ENCODE results near the gene PNKD. TPM values are rescaled to one million over a fixed set of nuclear protein-coding genes. Genes with fewer than 3 reads are reported as not detected.
A peak's percentile ranks its signal among the peaks of the same experiment; 100 is the strongest.

PNKD gene
- total and polyA plus RNA-seq, 8 donors: 17.2 to 89.1 (median 23.0) TPM

DNA sequence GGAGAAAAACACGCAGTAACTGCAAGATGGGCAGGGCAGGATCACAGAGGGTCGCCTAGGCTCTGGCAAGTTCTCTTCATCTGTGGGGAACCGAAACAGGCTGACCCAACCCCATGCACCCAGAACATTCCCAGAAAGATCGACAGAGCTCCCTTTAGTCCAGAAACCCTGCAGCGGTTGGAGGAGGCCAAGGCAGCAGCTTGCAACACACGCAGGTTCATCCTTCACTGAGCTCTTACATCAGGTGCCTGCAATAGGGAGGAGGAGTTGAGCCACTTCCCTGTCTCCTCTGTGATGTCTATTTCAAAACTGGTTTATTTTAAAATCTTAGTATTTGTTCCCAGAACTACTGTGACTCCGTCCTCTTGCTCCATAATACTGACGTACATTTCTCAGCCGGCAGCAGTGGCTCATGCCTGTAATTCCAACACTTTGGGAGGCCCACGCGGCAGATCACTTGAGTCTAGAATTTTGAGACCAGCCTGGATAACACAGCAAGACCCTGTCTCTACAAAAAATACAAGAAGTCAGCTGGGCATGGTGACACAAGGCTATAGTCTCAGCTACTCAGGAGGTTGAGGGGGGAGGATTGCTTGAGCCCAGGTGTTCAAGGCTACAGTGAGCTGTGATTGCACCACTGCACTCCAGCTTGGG is 100.2 kb downstream of the PNKD start:
- no peaks in the 10 kb centered on the region for H3K36me3 ChIP-seq
- H3K4me1 ChIP-seq: peaks cover 0 to 3% (median 0%) of the 10 kb centered on the region in 3 donors
- H3K4me3 ChIP-seq: no peak overlapping the region
- WGBS, 2 donors: 77 to 82% methylated on average over 11 of the region's 11 CpGs
- H3K27me3 ChIP-seq: no peaks in the 10 kb centered on the region
- peak in 1 of 6 donors; percentile 47 for DNase-seq
- TF ChIP-seq CTCF (IDR thresholded peaks at IDR 0.05): no peak
- intact Hi-C loops (cut with DNase I): no loop called here
- H3K9me3 ChIP-seq: no peaks in the 10 kb centered on the region
- ATAC-seq: peak in 2 of 4 donors; percentile 9 to 24
- peak overlapping the region in 2 of 4 donors; percentile 57 to 95 for H3K27ac ChIP-seq
- no peak for FAIRE-seq

- H3K4me1 ChIP-seq: peaks cover 0 to 3% (median 0%) of the 10 kb centered on the region in 3 donors
- intact Hi-C loops (cut with DNase I): no loop called here
- H3K27me3 ChIP-seq: no peaks in the 10 kb centered on the region
- H3K36me3 ChIP-seq: no peaks in the 10 kb centered on the region
- no peak for FAIRE-seq
- peak overlapping the region in 1 of 4 donors; percentile 95 for H3K27ac ChIP-seq
- H3K9me3 ChIP-seq: no peaks in the 10 kb centered on the region
- no peak overlapping the region for H3K4me3 ChIP-seq
- no peak for ATAC-seq
- DNase-seq: no peak
- TF ChIP-seq CTCF (IDR thresholded peaks at IDR 0.05): no peak
These were observed 101.6 kb downstream of the PNKD start for GRCh38 chr2:218371983-218372350.

DNA sequence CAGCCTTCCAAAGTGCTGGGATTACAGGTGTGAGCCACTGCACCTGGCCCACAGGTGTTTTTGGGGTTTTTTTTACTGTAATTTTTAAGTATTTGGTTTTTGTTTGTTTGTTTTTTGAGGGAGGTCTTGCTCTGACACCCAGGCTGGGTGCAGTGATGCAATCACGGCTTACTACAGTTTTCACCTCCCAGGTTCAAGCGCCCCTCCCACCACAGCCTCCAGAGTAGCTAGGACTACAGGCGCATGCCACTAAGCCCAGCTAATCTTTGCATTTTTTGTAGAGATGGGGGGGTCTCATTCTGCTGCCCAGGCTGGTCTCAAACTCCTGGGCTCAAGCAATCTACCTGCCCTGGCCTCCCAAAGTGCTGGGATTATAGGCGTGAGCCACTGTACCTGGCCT is 104.5 kb downstream of the PNKD start:
- no peak for ATAC-seq
- DNase-seq: peak in 1 of 6 donors; percentile 4
- Histone ChIP-seq H3K9me3 (no peaks in the 10 kb centered on the region), H3K4me3 (no peak overlapping the region), H3K36me3 (no peaks in the 10 kb centered on the region), H3K27ac (no peak overlapping the region), H3K27me3 (no peaks in the 10 kb centered on the region), H3K4me1 (no peaks in the 10 kb centered on the region)
- no peak for FAIRE-seq
- no peak for TF ChIP-seq CTCF (IDR thresholded peaks at IDR 0.05)
- 67 to 73% methylated on average over 4 of the region's 4 CpGs for WGBS, 2 donors
- intact Hi-C loops (cut with DNase I): no loop called here

GRCh38 chr2:218375212-218375611 is 104.9 kb downstream of the PNKD start:
- DNase-seq: no peak
- 32 to 54% methylated on average over 2 of the region's 2 CpGs for WGBS, 2 donors

More at GRCh38 chr2:218375212-218375611, 104.9 kb downstream of the PNKD start:
- no peak for FAIRE-seq
- H3K9me3 ChIP-seq: no peaks in the 10 kb centered on the region
- H3K36me3 ChIP-seq: no peaks in the 10 kb centered on the region
- no peak for TF ChIP-seq CTCF (IDR thresholded peaks at IDR 0.05)
- H3K27me3 ChIP-seq: no peaks in the 10 kb centered on the region
- intact Hi-C loops (cut with DNase I): no loop called here
- H3K4me3 ChIP-seq: no peak overlapping the region
- no peaks in the 10 kb centered on the region for H3K4me1 ChIP-seq
- ATAC-seq: no peak
- H3K27ac ChIP-seq: no peak overlapping the region
